GM21717 (cell line): ENCODE measurements around the gene COX4I2.
"Not testable (repeated sequence)": the region's sequence is repeated elsewhere in the genome, so short reads cannot be mapped to it uniquely, and the experiment has no call there.

Experiments used
- ATAC-seq: cut with Tn5 transposase; IDR thresholded peaks from one replicate; pipeline ENCODE4 v1.9.1; 2021; ENCODE audit warnings: mild to moderate bottlenecking, moderate library complexity; ENCODE audit not compliant: unreplicated experiment

The COX4I2 gene

GRCh38 chr20:31637660-31638059 lies at the start of gene COX4I2:
Gene COX4I2, plus strand, starts transcription at chr20:31637912. Its CDS starts 1,106 bp downstream, at chr20:31639018.
- ATAC-seq, result no peak

- no peak for ATAC-seq
These were observed 46.9 kb upstream of the COX4I2 start for GRCh38 chr20:31590717-31591225.

- ATAC-seq, result no peak
These were observed 44.3 kb upstream of the COX4I2 start for GRCh38 chr20:31593221-31594001.

- no peak for ATAC-seq
These were observed 43.6 kb upstream of the COX4I2 start for GRCh38 chr20:31594002-31594557.

- ATAC-seq, result no peak
These were observed 42.9 kb upstream of the COX4I2 start for GRCh38 chr20:31594558-31595379.

- no peak for ATAC-seq
These were observed 42.4 kb upstream of the COX4I2 start for GRCh38 chr20:31595380-31595653.

GRCh38 chr20:31595654-31596411 lies 41.9 kb upstream of the COX4I2 start:
- no peak for ATAC-seq

GRCh38 chr20:31596412-31596715 lies 41.3 kb upstream of the COX4I2 start:
- not testable (repeated sequence) for ATAC-seq

GRCh38 chr20:31596831-31597480 lies 40.8 kb upstream of the COX4I2 start:
- no peak for ATAC-seq

GRCh38 chr20:31597481-31597855 lies 40.2 kb upstream of the COX4I2 start:
- ATAC-seq, result no peak

GRCh38 chr20:31602431-31602778 lies 35.3 kb upstream of the COX4I2 start:
- no peak for ATAC-seq

GRCh38 chr20:31602779-31603441 lies 34.8 kb upstream of the COX4I2 start:
- ATAC-seq, result peak; percentile 77

- ATAC-seq, result no peak
These were observed 33.7 kb upstream of the COX4I2 start for GRCh38 chr20:31603822-31604566.

GRCh38 chr20:31604567-31605030 lies 33.1 kb upstream of the COX4I2 start:
- ATAC-seq, result no peak

- ATAC-seq, result peak; percentile 80
These were observed 32.4 kb upstream of the COX4I2 start, which contains the start of gene ID1 for GRCh38 chr20:31605031-31605901. Gene ID1, plus strand, starts transcription at chr20:31605289. Its CDS starts 99 bp downstream, at chr20:31605388.

GRCh38 chr20:31605902-31606803 lies 31.6 kb upstream of the COX4I2 start:
- no peak for ATAC-seq
